Thyroid gland (tissue), 4 donors: ENCODE measurements around the gene DIP2C.

Experiments
- CTCF ChIP-seq, 6 experiments: fragments of 200-600 bp in 3 of 6; fragments of 450-650 bp in 3 of 6; sonication (generic) in 3 of 6; IDR thresholded peaks; one replicate each; pipeline ENCODE4 v1.5.1; 2016 to 2019; ENCODE audit warnings: antibody characterized with exemption in 6 of 6, mild to moderate bottlenecking in 2 of 6, inconsistent platforms in 1 of 6, moderate library complexity in 1 of 6
- POLR2A ChIP-seq, 2 donors: fragments of 450-650 bp; IDR thresholded peaks; one replicate each; pipeline ENCODE4 v1.6.1; 2017; ENCODE audit warnings: antibody characterized with exemption in 2 of 2, mild to moderate bottlenecking in 2 of 2, moderate library complexity in 1 of 2

- no peak for TF ChIP-seq CTCF (IDR thresholded peaks at IDR 0.05)
- TF ChIP-seq POLR2A (IDR thresholded peaks at IDR 0.05): no peak
Measured at GRCh38 chr10:489330-489729, 200.1 kb downstream of the DIP2C start.
